Ammon's horn (tissue), 1 donor: ENCODE measurements around the gene ADK.

ENCODE experiments used
- DNase-seq: peaks from one replicate; pipeline ENCODE4 v3.0.0-alpha.2; 2016; ENCODE audit warnings: low spot score

The ADK gene

GRCh38 chr10:74672430-74673165 is 521.6 kb downstream of the ADK start:
- no peak for DNase-seq

GRCh38 chr10:74674927-74675326 is 523.9 kb downstream of the ADK start:
- DNase-seq = no peak

- no peak for DNase-seq
Measured at GRCh38 chr10:74675484-74675883, 524.5 kb downstream of the ADK start.

GRCh38 chr10:74677951-74678350 is 526.9 kb downstream of the ADK start:
- DNase-seq = no peak

GRCh38 chr10:74681917-74682627 is 531.1 kb downstream of the ADK start:
- DNase-seq = no peak

- DNase-seq = no peak
Measured at GRCh38 chr10:74683067-74683466, 532.0 kb downstream of the ADK start.

GRCh38 chr10:74683621-74684364 is 532.8 kb downstream of the ADK start:
- no peak for DNase-seq

- DNase-seq = no peak
Measured at GRCh38 chr10:74684462-74684861, 533.4 kb downstream of the ADK start.

- no peak for DNase-seq
Measured at GRCh38 chr10:74685564-74685963, 534.5 kb downstream of the ADK start.

- DNase-seq = no peak
Measured at GRCh38 chr10:74690393-74690792, 539.4 kb downstream of the ADK start.

GRCh38 chr10:74691164-74691563 is 540.1 kb downstream of the ADK start:
- no peak for DNase-seq

- DNase-seq = no peak
Measured at GRCh38 chr10:74704629-74705357, 553.8 kb downstream of the ADK start.

- no peak for DNase-seq
Measured at GRCh38 chr10:74705358-74705980, 554.4 kb downstream of the ADK start.

GRCh38 chr10:74706966-74707365 is 555.9 kb downstream of the ADK start:
- DNase-seq = no peak

GRCh38 chr10:74708246-74708645 is 557.2 kb downstream of the ADK start:
- no peak for DNase-seq

GRCh38 chr10:74718208-74718607 is 567.2 kb downstream of the ADK start:
- no peak for DNase-seq

- no peak for DNase-seq
Measured at GRCh38 chr10:74728225-74728624, 577.2 kb downstream of the ADK start.

GRCh38 chr10:74730246-74730645 is 579.2 kb downstream of the ADK start:
- no peak for DNase-seq

- no peak for DNase-seq
Measured at GRCh38 chr10:74733612-74734011, 582.6 kb downstream of the ADK start.

- DNase-seq = no peak
Measured at GRCh38 chr10:74736029-74736428, 585.0 kb downstream of the ADK start.

- no peak for DNase-seq
Measured at GRCh38 chr10:74738052-74738451, 587.0 kb downstream of the ADK start.

- no peak for DNase-seq
Measured at GRCh38 chr10:74738542-74738941, 587.5 kb downstream of the ADK start.
